ENCODE results near the gene PEAK1.

The PEAK1 gene

DNA sequence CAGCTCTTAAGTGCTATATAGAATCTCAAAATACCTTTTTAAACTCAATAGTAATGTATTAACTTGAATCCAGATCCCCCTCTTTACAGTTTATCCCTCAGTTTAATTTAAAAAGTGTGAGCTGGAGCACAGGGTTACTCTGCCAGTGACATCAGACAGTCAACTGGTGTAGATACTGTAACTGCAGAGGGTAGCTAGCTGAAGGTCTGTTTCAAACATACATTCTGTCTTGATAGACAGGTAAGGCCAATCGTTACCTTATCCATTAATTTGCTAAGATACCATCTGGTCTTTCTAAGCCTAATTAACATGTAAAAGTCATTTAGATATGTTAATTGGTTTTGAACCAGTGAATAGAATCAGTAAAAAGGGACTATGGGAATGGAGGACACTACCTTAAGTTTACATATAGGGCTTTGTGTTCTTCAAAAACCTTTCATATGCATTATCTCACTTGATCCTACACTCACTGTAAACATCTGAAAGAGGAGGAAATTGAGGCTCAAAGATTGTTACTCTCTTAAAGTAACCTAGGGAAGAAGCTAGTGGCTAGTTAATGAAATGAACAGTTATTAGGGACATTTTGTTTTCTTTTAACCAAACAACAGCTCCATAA, 289.5 kb downstream of the PEAK1 start:
- no peak for DNase-seq (ENCODE audit: low read depth, low spot score)

DNA sequence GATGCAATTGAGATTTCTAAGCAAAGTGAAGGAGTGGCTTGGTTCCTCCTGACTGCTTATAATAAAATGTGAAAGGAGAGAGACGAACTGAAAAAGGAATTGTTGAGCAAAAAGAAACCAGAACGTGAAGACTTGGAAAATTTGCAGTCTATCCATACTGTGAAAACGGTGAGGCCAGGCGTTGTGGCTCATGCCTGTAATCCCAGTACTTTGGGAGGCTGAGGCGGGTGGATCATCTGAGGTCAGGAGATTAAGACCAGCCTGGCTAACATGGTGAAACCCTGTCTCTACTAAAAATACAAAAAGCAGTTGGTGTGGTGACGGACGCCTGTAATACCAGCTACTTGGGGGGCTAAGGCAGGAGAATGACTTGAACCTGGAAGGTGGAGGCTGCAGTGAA, 292.3 kb downstream of the PEAK1 start:
- DNase-seq (ENCODE audit: low read depth, low spot score): no peak

DNA sequence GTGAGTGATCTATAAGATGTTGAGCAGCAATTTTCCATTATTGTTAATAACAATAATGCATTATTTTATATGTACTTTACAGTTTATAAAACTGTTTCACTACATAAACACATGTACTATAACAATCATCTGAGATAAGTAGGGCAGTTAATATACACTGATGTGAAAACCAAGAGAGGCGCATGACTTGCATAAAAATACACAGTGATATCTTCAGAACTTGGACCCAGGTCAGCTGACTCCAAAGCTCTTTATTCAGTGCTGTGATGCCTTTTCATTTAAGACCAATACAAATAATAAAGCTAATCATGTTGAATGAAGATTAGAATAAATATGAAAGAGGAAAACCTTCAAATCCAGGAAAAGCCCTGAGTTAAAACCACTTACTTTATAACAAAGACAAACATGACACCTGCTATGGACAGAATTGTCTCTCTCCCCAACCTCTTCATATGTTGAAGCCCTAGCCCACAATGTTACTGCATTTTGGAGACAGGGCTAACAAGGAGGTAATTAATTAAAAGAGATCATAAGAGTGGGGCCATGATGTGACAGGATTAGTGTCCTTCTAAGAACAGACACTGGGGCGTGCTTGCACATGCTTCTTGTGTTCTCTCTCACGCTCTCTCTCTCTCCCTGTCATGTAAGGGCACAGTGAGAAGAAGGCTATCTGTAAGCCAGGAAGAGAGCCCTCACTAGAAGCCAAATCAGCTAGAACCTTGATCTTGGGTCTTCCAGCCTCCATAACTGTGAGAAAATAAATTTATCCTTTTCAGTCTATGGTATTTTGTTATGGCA, 293.2 kb downstream of the PEAK1 start:
- no peak for DNase-seq (ENCODE audit: low read depth, low spot score)

DNA sequence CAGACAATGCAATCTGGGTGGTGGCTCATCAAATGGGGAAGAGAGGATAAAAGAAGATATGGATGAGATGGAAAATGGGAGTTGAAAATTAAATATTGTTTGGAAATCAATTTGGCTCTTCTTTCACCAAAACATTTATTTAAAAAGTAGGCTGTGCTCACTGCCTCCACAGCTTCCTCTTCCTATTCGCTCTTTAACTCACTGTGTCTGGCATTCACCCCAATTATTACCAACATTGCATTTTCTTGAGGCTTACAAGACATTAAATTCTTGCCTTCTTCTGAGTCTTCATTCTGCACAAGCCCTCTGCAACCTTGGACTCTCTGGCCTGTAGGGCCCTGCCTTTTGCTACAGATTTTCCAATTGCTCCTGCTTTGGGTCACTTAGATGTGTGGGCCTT, 296.1 kb downstream of the PEAK1 start:
- DNase-seq (ENCODE audit: low read depth, low spot score): no peak

DNA sequence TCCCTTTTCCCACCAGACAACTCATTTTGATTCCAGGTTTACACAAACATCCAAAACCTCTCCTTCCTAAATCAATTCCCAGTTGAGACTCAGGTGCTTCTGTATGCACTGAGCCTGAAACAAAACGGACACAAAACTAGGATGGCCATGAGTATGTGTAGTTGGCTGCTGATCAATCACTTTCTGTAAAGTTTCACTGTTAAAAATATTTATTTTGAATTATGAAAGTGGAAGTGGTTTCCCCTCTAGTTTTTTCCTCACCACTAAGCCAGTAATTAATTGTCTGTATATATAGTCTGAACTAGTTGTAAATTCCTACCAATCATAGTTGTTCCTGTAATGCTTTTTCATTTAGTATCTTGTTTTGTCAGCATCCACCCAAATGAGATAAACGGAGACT, 297.3 kb downstream of the PEAK1 start:
- no peak for DNase-seq (ENCODE audit: low read depth, low spot score)

DNA sequence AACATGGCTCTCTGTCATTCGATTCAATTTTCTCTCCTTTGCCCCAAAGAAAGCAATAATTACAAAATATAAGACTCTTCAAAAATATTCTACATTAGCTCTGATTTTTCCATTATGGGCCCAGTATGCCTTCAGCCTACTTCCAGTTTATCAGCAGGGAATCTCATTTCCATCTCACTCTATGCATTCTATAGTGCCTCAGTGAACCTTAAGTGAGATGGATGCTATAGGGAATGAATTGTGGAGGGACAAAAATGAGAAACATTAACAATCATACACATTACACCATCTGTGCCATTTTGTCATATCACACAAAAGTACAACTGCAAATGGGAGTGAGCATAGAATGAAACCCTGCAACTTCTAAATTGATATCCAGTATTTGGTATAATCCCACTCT, 298.3 kb downstream of the PEAK1 start:
- DNase-seq (ENCODE audit: low read depth, low spot score): no peak

DNA sequence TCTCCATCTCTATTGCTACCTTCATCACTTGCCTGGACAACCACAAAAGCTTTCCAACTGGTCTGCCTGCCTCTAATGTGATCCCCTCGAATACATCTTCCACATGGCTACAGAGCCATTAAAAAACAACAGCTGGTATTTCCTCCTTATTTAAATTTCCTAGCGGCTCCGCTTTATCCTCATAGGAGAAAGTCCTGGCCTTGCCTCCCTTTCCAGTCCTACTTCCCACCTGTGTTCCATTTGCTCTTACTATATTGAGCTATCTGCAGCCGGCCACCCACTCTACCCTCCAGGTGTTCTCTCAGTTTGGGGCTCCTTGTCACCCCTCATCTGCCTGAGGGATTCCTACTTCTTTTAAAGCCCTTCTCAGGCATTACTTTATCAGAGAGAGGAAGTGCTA, 299.3 kb downstream of the PEAK1 start:
- DNase-seq (ENCODE audit: low read depth, low spot score): no peak

DNA sequence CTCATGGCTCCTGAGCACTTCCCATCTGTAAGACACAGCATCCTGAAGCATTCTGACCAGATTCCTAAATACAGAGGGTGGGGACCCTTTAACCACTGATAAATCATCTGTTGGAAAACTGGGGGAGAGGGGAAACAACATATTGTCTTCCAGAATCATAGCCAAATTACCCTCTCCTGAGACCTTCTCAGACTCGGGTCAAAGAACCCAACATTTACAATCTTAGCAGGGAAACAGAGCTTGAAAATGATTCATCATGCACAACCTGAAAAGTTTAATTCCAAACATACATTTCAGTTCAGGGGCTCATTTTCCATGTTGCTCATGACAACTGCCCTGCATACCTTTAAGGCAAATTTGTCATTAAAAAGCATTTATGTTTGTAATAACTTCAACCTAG, 300.5 kb downstream of the PEAK1 start:
- no peak for DNase-seq (ENCODE audit: low read depth, low spot score)

DNA sequence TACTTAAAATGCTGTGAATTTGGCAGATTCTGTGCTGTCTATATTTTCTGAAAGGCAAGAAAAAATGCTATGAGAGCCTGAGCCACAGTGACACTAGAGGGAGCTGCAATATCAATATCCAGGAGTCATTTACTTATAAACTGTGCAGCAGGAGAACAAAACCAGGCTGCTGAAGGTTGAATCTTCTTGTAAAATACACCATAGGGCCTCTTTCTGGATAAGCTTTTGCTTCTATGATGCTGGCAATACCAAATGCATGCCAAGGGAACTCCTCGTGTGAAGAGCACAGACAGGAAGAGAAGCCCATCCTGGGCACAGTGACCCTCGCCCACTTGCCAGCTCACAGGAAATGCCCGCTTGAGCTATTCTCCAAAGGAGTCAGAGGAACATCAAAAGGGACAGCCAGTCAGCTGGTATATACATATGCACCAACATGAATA, 301.0 kb downstream of the PEAK1 start:
- no peak for DNase-seq (ENCODE audit: low read depth, low spot score)

DNA sequence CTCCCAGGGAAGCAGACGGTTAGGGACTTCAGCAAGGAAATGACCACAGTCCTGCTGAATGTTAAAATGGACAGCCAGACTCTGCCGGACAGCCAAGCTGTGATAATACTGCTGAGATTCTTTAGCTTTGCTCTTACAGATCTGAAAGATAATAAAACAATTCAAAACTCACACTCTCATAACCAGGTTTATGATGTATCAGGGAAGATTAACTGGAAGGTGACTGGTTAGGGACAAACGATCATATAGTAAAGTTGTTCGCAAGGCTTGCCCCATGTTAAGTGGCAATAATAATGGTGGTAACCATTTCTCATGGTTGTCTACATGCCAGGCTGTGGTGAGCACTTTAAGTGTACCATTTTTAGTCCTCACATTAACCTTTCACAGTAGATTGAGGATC, 304.7 kb downstream of the PEAK1 start:
- DNase-seq (ENCODE audit: low read depth, low spot score): no peak

DNA sequence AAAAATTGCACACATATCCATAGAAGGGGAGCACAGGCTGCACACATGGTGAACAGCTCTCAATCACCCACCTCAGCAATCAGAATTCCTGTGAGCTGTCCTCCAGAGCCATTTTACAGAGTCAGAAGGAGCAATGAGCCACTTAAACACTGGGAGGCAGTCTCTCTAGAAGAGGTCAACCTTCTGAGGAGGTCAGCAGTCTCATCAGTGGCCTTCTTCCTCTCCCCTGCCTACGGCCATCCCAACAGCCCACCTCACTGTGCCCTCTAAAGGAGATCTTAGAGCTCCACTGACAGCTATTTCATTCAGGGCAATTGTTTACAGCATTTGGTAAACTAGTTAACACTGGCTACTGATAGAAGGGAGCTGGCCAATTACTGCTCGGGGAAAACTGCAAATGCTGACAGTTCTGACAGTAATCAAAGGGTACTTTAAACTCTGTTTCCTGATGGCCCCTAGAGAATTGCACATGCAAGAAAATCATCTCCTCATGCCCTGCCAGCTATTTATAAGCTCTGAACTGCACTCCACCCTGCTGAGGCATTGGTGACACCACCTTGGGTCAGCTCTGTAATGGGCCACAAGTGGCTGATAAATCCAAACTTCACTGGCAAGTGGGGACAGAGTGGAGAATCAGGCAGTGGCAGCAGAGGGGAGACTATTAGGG, 306.9 kb downstream of the PEAK1 start:
- DNase-seq (ENCODE audit: low read depth, low spot score): no peak

DNA sequence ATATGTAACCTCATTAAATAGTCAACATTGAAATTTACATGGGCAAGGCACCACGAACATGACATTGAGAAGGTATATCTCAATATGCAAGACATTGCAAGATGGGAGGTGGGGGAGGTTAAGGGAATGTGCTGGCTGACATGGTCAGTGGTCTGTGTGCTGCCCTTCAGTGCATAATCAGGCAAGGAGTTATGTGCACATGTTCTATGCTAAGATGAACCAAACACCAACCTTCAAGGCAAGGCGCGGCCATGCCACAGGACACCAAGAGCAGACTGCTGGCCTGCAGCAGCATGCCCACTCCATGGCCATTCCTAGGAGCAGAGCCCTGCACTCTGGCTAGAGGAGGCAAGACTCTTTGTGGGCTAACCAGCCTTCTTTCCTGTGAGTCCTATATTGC, 308.1 kb downstream of the PEAK1 start:
- DNase-seq (ENCODE audit: low read depth, low spot score): no peak

DNA sequence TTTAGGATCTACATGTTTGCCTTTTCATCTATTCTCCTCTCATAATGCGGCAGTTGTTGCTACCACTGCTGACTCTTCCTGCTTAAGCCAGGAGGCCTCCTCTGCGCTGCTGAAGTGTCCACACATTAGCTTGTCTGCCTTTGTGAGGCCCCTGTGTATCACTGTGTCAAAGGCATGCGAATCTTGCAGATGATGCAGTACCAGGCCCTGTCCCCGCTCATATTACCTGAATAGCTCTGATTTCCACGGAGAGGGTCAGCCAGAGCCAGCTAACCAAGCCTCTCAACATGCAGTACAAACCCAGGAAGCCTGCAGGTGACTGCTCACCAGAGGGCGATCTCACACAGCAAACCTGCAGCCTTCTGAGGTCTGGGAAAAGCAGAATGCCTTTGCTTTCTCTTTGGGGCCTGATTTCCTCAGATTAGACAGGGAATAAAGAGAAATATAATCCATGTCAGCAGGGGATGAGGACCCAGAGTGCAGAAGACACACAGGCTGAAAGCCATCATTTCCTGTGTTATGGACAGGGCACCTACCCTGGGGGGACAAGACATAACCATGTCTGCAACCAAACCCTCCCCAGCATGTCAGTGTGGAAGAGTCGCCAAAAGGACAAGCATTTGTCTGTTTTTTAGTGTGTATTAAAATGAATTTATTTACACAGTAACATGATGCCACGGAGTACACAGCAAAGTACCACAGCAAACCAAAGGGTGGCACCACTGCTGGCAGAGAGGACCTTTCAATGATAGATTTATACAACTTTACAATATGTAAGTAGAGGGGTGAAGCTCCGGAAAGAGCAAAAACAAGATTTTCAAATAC, 312.2 kb downstream of the PEAK1 start:
- no peak for DNase-seq (ENCODE audit: low read depth, low spot score)

DNA sequence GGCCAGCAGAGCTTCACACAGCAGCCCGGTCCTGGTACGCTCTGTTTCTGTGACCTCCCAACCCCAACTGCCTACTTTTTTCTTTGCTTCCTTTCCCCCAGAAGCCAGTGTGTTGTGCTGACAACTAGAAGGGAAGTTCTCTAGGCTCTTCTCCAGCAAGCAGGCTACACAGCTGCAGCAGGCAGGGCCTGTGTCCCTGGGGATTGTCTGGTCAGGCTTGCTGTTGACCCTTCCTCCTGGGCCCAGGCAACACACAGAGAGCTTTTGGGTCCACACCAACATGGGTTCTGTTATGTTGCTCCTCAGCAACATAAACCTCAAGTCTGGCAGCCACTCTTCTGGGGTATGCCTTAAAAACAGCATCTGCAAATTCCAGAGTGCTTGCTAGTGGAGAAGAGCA, 312.8 kb downstream of the PEAK1 start:
- no peak for DNase-seq (ENCODE audit: low read depth, low spot score)

DNA sequence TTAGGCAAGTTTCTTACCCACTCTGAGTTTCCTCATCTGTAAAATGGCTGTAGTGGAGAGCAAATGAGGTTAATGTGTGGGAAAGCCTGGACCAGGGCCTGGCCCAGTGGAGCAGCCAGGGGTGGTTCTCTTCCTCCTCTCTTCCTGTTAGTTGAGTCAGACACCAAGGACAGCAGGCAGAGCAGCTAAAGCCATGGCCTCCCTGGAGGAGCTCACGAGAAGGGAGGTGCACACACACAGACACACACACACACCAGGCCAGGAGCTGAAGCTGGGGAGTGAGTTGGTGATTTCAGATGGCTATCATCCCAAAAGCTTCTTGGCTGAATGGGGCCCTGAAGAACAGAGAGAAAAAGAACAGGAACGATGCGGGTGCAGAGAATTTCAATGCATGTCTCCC, 315.7 kb downstream of the PEAK1 start:
- no peak for DNase-seq (ENCODE audit: low read depth, low spot score)

DNA sequence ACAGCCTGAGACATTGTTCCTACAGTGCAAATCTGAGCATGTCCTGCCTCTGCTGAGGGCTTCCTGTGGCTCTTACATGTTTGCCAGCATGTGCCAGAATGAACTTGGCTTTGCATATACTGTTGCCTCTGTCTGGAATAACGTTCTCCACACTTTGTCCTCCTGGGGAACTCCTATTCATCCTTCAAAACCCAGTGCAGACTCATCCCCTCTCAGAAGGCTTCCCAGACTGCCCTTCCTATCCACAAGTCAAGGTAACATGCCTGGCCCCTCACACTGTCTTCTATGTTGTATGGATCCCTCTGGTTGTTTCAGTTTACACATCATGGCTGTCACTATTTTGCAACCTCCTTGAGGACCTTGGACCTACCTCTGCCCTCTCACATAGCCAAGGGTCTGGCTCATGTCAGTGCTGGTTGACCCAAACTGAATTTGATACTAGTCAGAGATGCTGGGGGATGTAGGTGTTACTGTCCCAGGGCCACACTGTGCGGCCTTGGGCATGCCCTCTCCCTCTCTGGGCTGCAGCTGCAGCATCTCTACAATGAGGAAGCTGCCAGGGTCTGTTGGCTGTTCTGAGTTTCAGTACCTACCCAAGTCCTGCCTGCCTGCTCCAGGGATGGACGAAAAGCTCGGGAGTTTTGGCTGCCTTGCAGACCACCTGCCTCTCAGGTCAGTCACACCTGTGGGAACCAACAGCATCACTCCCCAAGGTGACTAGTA, 320.0 kb downstream of the PEAK1 start:
- DNase-seq (ENCODE audit: low read depth, low spot score): no peak

DNA sequence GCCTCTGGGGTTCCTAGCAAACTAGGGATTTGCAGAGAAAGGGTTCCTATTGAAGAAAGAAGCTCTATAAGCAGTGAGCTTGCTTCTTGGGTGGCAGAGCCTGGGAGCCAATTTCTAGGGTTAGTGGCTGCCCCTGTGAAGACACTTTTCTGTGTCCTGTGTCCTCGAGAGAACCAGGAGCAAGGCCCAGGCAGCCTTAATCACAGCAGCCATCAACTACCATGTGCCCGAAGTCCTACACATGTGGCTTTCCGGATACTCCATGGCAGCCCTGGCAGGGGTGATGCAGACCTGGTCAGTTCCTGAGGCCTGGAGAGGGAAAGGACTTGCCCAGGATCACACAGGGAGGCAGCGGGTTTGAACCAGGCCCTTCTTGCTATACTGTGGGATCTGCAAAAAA, 321.3 kb downstream of the PEAK1 start:
- DNase-seq (ENCODE audit: low read depth, low spot score): no peak

DNA sequence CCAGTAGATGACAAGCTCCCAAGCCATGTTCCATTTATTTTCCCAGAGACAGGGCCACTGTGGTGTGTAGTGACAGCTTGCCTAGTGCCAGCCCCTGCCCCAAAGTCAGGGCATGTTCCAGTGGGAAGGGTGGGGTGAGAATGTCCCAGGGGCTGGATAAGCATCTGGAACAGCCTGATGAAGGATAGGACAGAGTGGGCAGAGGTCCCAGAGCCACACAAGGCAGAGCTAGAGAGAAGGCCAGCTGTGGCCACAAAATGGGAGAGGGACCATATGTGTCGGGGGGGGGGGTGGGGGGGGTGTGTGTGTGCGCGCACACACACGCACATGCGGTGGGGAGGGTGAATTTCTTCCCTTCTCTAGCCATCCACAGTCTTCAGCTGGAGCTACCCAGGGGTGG, 322.0 kb downstream of the PEAK1 start:
- no peak for DNase-seq (ENCODE audit: low read depth, low spot score)

DNA sequence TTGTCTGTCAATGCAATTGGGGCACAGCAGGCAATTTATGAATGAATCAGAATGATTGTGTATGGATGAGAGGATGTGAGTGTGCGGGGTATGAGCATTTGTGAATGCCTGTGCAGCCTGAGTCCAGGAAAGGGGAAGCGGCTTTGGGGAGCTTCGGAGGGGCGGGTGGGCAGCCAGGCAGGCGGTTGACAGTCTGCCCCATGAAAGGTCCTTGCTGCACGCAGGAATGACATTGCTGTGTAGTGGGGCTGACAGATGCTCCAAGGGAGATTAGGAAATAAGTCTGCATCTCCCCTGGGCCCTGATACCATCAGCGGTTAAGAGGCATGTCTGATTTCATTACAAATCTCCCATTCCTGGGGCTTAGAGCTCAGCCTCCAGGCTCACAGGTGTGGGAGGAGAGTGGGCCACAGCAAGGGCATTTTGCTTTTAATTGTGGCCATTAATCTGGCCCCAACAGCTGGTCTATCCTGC, 322.6 kb downstream of the PEAK1 start:
- DNase-seq (ENCODE audit: low read depth, low spot score): no peak

DNA sequence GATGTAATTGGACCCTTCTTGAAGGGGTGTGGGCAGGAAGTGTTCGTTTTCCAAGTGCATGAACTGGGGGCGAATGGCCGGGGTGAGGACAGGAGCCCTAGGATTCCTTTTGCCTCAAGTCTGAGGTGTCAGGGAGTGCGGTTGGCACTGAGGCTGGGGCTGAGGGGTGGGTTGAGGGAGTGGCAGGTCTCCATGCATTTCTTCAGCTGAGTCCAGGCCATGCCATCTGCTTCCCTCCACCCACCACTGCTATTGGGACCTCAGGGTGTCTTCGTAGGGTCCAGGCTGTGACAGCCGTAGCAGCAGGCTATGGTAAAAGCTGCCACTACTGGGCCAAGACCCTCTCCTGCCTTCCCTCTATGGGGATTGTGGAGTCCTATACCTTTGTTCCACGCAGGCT, 323.4 kb downstream of the PEAK1 start:
- DNase-seq (ENCODE audit: low read depth, low spot score): no peak

DNA sequence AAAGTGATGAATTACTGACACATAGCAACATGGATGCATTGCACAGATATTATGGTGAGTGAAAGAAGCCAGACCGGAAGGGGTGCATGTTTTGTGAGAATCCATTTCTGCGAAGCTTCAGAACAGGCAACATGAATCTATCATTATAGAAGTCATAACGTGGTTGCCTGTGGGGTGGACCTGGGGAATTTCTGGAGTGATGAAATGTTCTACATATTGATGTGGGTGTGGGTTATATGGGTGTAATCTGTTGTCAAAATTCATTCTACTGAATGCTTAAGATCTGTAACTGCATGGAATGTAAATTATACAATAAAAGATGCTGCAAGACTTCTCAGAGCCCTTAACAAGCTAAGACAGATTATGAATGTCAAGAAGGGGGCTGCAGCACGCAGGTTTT, 323.8 kb downstream of the PEAK1 start:
- DNase-seq (ENCODE audit: low read depth, low spot score): no peak
